ENCODE data around the gene CATSPER3.

DNA sequence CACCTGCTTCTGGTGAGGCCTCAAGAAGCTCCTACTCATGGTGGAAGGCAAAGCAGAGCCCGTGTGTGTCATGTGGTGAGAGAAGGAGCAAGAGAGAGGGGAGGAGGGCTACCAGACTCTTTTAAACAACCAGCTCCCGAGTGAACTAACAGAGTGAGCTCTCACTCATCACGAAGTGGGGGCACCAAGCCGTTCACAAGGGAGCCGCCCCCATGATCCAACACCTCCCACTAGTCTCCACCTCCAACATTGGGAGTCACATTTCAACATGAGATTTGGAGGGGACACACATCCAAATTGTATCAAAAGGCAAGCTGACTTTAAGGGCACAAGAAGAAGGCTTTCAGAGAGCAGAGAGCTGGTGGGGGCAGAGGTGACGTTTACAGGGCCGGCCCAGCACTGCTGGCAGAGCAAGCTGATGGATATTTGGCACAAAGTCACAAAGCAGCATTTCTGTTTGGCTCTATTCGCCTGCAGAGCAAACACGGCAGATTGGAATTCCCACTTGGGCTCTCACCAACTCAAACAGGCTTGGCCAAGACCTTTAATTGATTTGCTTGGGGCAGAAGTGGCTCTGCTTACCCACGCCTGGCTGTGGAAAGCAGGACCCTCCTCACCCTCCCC, 46.4 kb downstream of the CATSPER3 start:
- TF ChIP-seq CTCF (conservative IDR thresholded peaks at IDR 0.05 in 1 of 2, IDR thresholded peaks at IDR 0.05 in 1 of 2; ENCODE audit: low read depth in 1 of 2, low read length in 2 of 2), result no peak
- TF ChIP-seq EZH2 (IDR thresholded peaks at IDR 0.05; ENCODE audit: low read length, missing control alignments), result no peak

Measured in fibroblast of lung (primary cell).